NCI-H2171 treated with DMSO at 0.1 percent for 48 hours (cell line): ENCODE measurements around the gene ISL1.
A peak's percentile ranks its signal among the peaks of the same experiment; 100 is the strongest.

Source experiments
- DNase-seq: peaks from one replicate; lab custom pipeline; 2025; lab: John Stamatoyannopoulos, UW

Gene ISL1

DNA sequence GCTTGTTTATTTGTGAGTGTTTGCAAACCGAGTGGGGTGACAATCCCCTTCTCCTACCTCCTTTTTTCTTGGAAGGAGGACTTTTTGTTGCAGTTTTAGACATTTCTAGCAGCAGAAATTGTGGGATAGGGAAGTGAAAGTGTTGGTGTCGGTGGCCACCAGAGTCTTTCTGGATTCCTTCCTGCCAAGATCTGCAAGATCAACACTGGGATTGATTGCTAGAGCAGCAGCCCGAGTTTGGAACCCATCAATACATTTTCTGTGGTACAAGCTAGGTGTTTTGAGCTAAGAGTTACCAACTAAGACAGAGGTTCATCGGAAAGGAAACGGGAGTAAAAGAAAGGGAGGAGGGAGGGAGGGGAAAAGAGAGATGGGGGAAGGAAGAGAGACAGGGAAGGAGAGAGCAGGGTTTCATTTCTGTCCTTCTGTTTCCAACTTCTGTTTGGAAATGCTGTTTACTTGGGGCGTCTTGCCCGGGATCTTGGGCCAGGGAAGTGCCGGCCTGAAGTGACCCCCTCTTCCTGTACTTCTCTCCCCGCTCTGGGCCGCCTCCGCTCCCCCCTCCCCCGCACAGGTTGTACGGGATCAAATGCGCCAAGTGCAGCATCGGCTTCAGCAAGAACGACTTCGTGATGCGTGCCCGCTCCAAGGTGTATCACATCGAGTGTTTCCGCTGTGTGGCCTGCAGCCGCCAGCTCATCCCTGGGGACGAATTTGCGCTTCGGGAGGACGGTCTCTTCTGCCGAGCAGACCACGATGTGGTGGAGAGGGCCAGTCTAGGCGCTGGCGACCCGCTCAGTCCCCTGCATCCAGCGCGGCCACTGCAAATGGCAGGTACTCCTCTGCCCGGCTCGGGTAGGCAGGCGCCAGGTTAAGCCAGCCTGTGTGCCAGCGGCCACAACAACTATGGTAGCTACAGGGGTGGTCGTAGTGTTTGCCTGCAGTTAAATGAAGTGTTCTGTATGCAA is 4.0 kb downstream of the ISL1 start:
- DNase-seq, result peak; percentile 55

- peak; percentile 78 for DNase-seq
These were observed 4.6 kb downstream of the ISL1 start for GRCh38 chr5:51387884-51388275.

- no peak for DNase-seq
These were observed 5.4 kb downstream of the ISL1 start for GRCh38 chr5:51388488-51389287.

DNA sequence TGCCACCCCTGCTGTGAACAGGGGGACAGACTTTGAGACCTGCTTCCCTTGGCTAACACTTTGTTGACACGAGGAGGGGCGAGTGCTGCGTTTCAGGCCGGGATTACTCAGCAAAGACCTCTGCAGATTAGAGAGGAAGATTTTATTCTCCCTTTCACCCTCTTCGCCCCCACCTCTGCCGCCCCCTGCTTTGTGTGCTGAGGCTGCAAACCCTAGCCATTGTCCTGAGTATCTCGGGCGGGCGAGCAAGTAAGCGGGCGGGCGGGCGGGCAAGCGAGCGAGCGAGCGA is 6.0 kb downstream of the ISL1 start:
- no peak for DNase-seq

GRCh38 chr5:51389577-51390463 is 6.6 kb downstream of the ISL1 start:
- DNase-seq, result no peak

DNA sequence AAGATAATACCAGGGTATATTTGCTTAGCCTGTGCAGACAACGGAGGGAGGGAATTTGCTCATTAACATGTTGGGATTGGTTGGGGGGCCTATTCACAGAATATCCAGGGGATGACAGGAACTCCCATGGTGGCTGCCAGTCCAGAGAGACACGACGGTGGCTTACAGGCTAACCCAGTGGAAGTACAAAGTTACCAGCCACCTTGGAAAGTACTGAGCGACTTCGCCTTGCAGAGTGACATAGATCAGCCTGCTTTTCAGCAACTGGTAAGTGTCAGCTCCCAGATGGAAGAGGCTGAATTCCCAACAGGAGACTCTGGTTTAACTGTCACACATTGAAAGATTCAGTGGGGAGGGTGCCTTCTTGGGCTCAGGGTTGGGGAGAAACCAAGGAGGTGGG is 7.9 kb downstream of the ISL1 start:
- no peak for DNase-seq

DNA sequence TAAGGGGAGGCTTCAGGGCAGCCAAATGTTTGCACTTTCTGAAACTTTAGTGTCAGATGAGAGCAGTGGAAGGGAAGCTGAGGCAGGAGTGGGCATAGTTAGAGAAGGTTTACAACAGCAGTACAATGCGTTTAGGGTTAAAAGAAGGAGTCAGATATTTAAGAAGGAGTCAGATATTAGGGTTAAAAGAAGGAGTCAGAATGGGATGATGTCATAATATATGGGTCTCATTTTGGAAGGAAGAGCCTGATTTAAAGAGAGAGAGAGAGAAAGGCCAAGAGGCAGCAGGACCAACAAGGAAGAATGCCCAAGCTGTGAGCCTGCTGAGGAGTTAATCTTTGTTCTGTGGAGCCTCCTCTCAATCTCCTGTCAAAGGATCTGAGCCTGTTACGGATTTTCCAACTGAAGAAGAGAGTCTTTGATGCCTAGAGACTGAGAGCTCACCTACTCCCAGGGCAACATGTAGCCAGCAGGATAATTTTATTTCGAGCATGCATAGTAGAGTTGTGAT is 9.5 kb downstream of the ISL1 start:
- DNase-seq, result no peak

DNA sequence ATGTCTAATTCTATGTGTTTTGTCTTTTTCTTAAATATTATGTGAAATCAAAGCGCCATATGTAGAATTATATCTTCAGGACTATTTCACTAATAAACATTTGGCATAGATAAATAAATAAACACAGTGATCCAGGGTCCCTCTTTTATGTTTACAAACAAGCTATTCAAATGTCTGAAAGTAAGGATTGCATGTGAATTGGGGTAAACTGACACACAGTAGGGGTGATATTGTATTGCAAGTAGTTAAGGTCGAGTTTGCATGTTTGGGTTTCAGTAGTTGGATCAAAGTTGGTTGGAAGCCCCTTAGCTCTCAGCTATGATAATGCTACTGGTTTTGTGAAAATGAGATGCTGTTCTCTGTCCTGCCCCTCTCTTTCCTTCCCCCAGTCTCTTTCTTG is 11.4 kb downstream of the ISL1 start:
- no peak for DNase-seq

DNA sequence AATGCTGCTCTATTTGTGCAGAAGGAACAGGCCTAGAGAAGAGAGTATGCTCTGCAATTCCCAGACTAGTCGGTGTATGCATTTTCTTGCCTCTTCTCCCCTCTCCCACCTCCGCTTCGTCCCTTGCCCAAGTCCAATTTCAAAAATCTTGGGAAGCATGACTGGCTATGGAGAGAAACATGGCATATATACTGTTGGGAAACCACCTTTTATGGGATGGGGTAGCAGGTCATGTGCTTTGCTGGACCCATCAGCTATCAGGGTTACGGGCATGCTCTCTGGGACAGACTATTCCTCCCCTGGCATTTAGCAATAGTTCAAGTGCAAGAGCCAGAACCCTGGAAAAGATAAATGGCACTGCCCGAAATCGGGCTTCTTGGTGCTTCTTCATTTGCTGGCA is 12.0 kb downstream of the ISL1 start:
- no peak for DNase-seq

GRCh38 chr5:51395666-51396356 is 12.6 kb downstream of the ISL1 start:
- DNase-seq, result no peak

GRCh38 chr5:51396797-51397196 is 13.5 kb downstream of the ISL1 start:
- no peak for DNase-seq

DNA sequence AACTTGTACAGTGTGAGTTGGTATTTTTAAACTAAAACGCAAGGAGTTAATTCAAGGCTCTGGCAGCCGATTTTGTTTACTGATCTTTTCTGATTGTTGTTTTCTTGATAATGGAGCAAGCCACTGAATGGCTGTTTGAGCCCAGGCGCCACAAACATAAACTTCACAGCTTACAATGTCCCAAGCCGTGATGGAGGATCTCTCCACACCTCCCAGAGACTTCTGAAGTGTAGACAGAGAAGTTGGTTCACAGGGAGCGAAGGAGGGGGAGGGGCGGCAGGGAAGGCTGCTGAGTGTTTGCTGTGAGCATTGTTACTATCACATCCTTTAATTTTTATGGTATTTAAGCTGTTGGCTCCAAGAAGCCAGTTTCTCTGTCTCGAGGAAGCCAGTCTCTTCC is 14.7 kb downstream of the ISL1 start:
- DNase-seq, result no peak

DNA sequence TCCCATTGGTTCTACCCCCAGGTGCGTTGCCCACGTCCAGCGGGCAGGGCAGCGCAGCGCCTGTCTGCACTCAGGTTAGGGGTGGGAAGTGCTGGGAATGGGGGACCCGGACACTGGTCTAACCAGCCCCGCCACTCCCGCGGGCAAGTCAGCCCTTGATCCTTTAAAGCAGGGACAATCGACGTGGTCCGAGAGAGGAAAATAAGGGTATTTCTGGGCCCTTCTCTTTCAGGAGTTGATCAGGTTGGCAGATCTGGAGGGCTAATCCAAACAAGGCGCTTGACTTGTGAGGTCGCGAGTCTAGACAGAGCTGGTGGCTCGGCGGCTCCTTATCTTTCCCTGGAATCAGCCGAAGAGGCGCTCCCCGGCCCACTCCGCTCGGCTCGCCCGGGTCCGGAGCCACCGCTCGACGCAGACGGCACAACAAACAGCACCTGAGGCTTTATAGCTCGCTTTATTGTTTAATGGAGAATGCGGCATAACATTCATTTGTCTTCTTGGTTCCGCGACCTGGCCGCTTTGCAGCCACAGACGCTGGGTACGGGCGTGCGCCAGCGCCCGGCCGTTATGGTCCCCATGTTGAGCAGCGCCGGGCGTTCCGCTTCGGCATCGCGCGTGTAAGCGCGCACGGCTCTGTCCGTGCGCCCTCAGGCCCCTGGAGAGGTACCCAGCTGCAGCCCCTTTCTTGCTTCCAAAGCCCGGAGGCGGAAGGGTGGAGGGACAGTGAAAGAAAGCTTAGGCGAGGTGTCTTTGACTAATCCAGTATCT is 15.8 kb downstream of the ISL1 start:
- no peak for DNase-seq

GRCh38 chr5:51399643-51400006 is 16.4 kb downstream of the ISL1 start:
- DNase-seq, result no peak

GRCh38 chr5:51404255-51404654 is 21.0 kb downstream of the ISL1 start:
- DNase-seq, result no peak

DNA sequence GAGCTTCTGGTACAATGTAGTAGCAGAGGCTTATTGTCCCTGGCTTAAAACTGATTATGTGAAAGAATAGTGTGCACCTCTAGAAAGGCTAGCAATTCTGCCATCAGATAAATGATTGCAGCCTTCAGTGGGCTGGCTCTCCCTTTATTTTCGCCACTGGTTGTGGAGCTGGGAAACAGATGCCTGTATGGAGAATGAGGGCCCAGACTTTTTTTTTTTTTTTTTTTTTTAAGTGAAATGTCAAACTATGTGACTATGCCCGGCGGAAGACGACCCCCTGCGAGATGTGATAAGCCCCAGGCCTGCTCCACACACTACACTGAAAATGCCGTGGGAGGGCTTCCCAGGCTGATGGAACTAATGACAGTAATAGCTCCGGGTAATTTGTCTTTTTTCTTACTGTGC is 28.7 kb downstream of the ISL1 start:
- DNase-seq, result no peak

DNA sequence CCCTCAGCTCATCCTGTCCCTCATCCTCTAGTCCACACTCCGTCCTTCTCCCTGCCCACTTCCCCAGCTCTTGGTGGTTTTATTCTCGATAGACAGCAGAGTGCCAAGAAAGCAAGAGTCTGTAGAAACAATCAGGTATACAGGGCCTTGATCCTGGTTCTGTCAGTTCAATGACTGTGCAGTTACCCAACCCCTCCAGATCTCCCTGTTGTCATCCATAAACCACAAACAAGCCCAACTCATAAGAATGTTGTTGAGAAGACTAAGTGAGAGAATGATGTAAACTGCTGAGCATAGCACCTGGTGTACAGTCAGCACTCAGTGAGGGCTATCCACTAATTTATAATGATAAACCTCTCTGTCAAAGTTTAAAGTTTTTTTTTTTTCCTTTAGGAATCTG is 31.3 kb downstream of the ISL1 start:
- DNase-seq, result no peak

GRCh38 chr5:51416149-51416548 is 32.9 kb downstream of the ISL1 start:
- peak; percentile 53 for DNase-seq

- no peak for DNase-seq
These were observed 49.9 kb downstream of the ISL1 start for GRCh38 chr5:51433052-51433710.

DNA sequence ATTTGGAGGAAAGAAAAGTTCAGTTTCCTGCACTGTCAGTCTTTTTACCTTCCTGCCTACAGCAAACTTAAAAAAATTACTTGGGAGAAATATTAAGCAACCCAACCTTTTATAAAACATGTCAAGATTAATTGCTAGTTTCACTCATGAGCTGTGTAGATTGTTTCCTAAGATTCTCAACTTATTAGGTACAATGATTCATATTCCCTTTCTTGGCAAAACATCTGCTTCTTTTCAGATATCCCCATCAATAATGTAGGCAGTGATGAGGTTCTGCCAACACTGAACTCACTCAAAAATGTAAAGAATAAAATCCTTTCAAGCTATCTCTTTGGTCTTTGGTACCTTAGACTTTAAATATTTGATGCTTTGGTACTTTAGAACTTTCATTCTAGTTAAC is 56.0 kb downstream of the ISL1 start:
- no peak for DNase-seq
